SK-N-SH (cell line): ENCODE data around the gene CRABP1. TPM values are rescaled to one million over a fixed set of nuclear protein-coding genes. Genes with fewer than 3 reads are reported as not detected.

Experiments
- CTCF ChIA-PET: fragments of 300-600, 350-600 bp; formaldehyde crosslinking; extraction: SDS; loops from one replicate; lab custom pipeline; 2021; lab: Yijun Ruan, JAX
- POLR2A ChIA-PET: fragments of 350-600 bp; sonication (Branson Sonifier 250); formaldehyde crosslinking; extraction: SDS; loops from one replicate; lab custom pipeline; 2020; ENCODE audit warnings: antibody characterized with exemption, inconsistent platforms; lab: Yijun Ruan, JAX
- DNase-seq: peaks from one replicate; pipeline ENCODE4 v3.0.0; 2012
- H2AFZ ChIP-seq: fragments of 200-600 bp; sonication (generic); 2 replicates; pipeline ENCODE4 v1.8.1; 2016; ENCODE audit warnings: antibody characterized with exemption, mild to moderate bottlenecking, low read depth
- H3F3A ChIP-seq: fragments of 200-600 bp; sonication (generic); replicated peaks from 2 replicates; pipeline ENCODE3; 2016; ENCODE audit warnings: antibody characterized with exemption, mild to moderate bottlenecking; ENCODE audit not compliant: insufficient read depth
- H3K27ac ChIP-seq, 2 experiments: fragments of 200-500 bp in 1 of 2; fragments of 200-600 bp in 1 of 2; sonication (Bioruptor generic) in 1 of 2; sonication (generic), shearing (Covaris generic) in 1 of 2; 2 replicates each; pipeline versions ENCODE4 v1.5.1 to v1.6.1; 2014 to 2016; ENCODE audit warnings: low read depth in 2 of 2, inconsistent platforms in 1 of 2, low read length in 1 of 2, mild to moderate bottlenecking in 1 of 2, mixed read lengths in 1 of 2
- H3K27me3 ChIP-seq: fragments of 200-600 bp; sonication (generic), shearing (Covaris generic); 2 replicates; pipeline ENCODE4 v1.6.1; 2016; ENCODE audit warnings: mixed run types; ENCODE audit not compliant: insufficient read depth
- H3K36me3 ChIP-seq, 2 experiments: fragments of 200-500 bp in 1 of 2; fragments of 200-600 bp in 1 of 2; sonication (Bioruptor generic) in 1 of 2; sonication (generic) in 1 of 2; replicated peaks in 1 of 2; 2 replicates each; pipeline versions ENCODE3 to v1.5.1; 2014 to 2016; ENCODE audit warnings: low read length in 1 of 2, mild to moderate bottlenecking in 1 of 2; ENCODE audit not compliant: insufficient read depth in 2 of 2, control insufficient read depth in 1 of 2
- H3K4me1 ChIP-seq, 2 experiments: fragments of 200-500 bp in 1 of 2; fragments of 200-600 bp in 1 of 2; sonication (Bioruptor generic) in 1 of 2; sonication (generic), shearing (Covaris generic) in 1 of 2; 2 replicates each; pipeline versions ENCODE4 v1.5.1 to v1.6.1; 2014 to 2016; ENCODE audit warnings: low read depth in 1 of 2, low read length in 1 of 2, mixed run types in 1 of 2; ENCODE audit not compliant: insufficient read depth in 2 of 2, control insufficient read depth in 1 of 2
- H3K4me2 ChIP-seq: fragments of 200-600 bp; sonication (generic), shearing (Covaris generic); 2 replicates; pipeline ENCODE4 v1.6.1; 2017; ENCODE audit warnings: mixed run types
- H3K4me3 ChIP-seq, 2 experiments: fragments of 200-500 bp in 1 of 2; fragments of 200-600 bp in 1 of 2; sonication (Bioruptor generic) in 1 of 2; sonication (generic), shearing (Covaris generic) in 1 of 2; 2 replicates each; pipeline versions ENCODE4 v1.5.1 to v1.8.1; 2014 to 2016; ENCODE audit warnings: low read depth in 2 of 2, inconsistent platforms in 1 of 2, low read length in 1 of 2, mild to moderate bottlenecking in 1 of 2, mixed read lengths in 1 of 2, moderate library complexity in 1 of 2
- H3K79me2 ChIP-seq: fragments of 200-600 bp; sonication (generic); 2 replicates; pipeline ENCODE4 v1.8.1; 2017; ENCODE audit warnings: mild to moderate bottlenecking; ENCODE audit not compliant: insufficient read depth
- H3K9ac ChIP-seq: fragments of 200-600 bp; sonication (generic); 2 replicates; pipeline ENCODE4 v1.6.1; 2017; ENCODE audit warnings: mixed run types
- H3K9me2 ChIP-seq: fragments of 200-600 bp; sonication (generic); 2 replicates; pipeline ENCODE4 v1.6.1; 2017; ENCODE audit warnings: mixed run types
- H3K9me3 ChIP-seq: fragments of 200-600 bp; sonication (generic); 2 replicates; pipeline ENCODE4 v1.6.1; 2017; ENCODE audit warnings: mixed run types, mild to moderate bottlenecking, moderate library complexity
- H4K20me1 ChIP-seq: fragments of 200-600 bp; sonication (generic); 2 replicates; pipeline ENCODE4 v1.6.1; 2017; ENCODE audit warnings: mild to moderate bottlenecking, mixed run types; ENCODE audit not compliant: insufficient read depth
- CHD2 ChIP-seq: fragments of 150-350 bp; IDR thresholded peaks from 2 replicates; pipeline ENCODE4 v1.6.1; 2018; ENCODE audit warnings: low read length; ENCODE audit not compliant: partially characterized antibody
- EP300 ChIP-seq, 2 experiments: IDR thresholded peaks; 2 replicates each; pipeline versions ENCODE4 v1.4.0 to v1.6.1; 2012; ENCODE audit warnings: borderline replicate concordance in 1 of 2, low read depth in 1 of 2, low read length in 1 of 2
- EZH2phosphoT487 ChIP-seq: fragments of 200-600 bp; sonication (generic); IDR thresholded peaks from 2 replicates; pipeline ENCODE4 v1.6.1; 2017; ENCODE audit warnings: low read depth, mixed run types, mild to moderate bottlenecking, antibody characterized with exemption, moderate library complexity, borderline replicate concordance
- FOSL2 ChIP-seq: IDR thresholded peaks from 2 replicates; pipeline ENCODE4 v1.4.0; 2012; ENCODE audit warnings: low read depth, mild to moderate bottlenecking, moderate library complexity, borderline replicate concordance
- FOXM1 ChIP-seq: IDR thresholded peaks from 2 replicates; pipeline ENCODE4 v1.4.0; 2012; ENCODE audit warnings: low read depth, mild to moderate bottlenecking
- GABPA ChIP-seq: IDR thresholded peaks from 2 replicates; pipeline ENCODE4 v1.4.0; 2012; ENCODE audit warnings: low read depth, mild to moderate bottlenecking
- JUND ChIP-seq: IDR thresholded peaks from 2 replicates; pipeline ENCODE4 v1.4.0; 2012
- MEF2A ChIP-seq: IDR thresholded peaks from 2 replicates; pipeline ENCODE4 v1.4.0; 2012; ENCODE audit warnings: low read depth, borderline replicate concordance
- NFIC ChIP-seq: IDR thresholded peaks from 2 replicates; pipeline ENCODE4 v1.4.0; 2012; ENCODE audit warnings: borderline replicate concordance
- NRF1 ChIP-seq: IDR thresholded peaks from 2 replicates; pipeline ENCODE4 v1.6.1; 2012; ENCODE audit warnings: low read depth, mild to moderate bottlenecking, low read length
- POLR2AphosphoS5 ChIP-seq: IDR thresholded peaks from 2 replicates; pipeline ENCODE4 v1.6.1; 2012; ENCODE audit warnings: low read depth, low read length
- RXRA ChIP-seq: IDR thresholded peaks from 2 replicates; pipeline ENCODE4 v1.4.0; 2012; ENCODE audit warnings: low read depth, mild to moderate bottlenecking, borderline replicate concordance
- SMC3 ChIP-seq: IDR thresholded peaks from 2 replicates; pipeline ENCODE4 v1.6.1; 2012; ENCODE audit warnings: low read depth, low read length, improper control_type of control experiment
- TCF12 ChIP-seq: IDR thresholded peaks from 2 replicates; pipeline ENCODE4 v1.4.0; 2012
- TEAD4 ChIP-seq: IDR thresholded peaks from 2 replicates; pipeline ENCODE4 v1.4.0; 2012; ENCODE audit warnings: mild to moderate bottlenecking, borderline replicate concordance; ENCODE audit not compliant: insufficient read depth
- WGBS: methylation state at CpG from one replicate; pipeline ENCODE4 v1.1.6; 2017; ENCODE audit warnings: low lambda C conversion rate; 5-methylcytosine and 5-hydroxymethylcytosine counted together
- polyA plus RNA-seq, 3 experiments: library from polyadenylated mRNA; depleted of rRNA; stranded (reverse); fragments of >200 nt; gene quantifications; 2 replicates each; pipeline ENCODE4 v1.2.3, GENCODE V29; 2012
- TF ChIP-seq, protein P1 (sequence below): IDR thresholded peaks from 2 replicates; pipeline ENCODE4 v1.4.0; 2012; ENCODE audit warnings: low read depth
- TF ChIP-seq, protein P2 (sequence below): IDR thresholded peaks from 2 replicates; pipeline ENCODE4; 2012
- TF ChIP-seq, protein P3 (sequence below): IDR thresholded peaks from 2 replicates; pipeline ENCODE4 v1.4.0; 2012; ENCODE audit warnings: low read depth, borderline replicate concordance

The CRABP1 gene
- polyA plus RNA-seq, 1 of the 3 experiments (the other 2 are of a cell fraction) = 1.0 TPM

DNA sequence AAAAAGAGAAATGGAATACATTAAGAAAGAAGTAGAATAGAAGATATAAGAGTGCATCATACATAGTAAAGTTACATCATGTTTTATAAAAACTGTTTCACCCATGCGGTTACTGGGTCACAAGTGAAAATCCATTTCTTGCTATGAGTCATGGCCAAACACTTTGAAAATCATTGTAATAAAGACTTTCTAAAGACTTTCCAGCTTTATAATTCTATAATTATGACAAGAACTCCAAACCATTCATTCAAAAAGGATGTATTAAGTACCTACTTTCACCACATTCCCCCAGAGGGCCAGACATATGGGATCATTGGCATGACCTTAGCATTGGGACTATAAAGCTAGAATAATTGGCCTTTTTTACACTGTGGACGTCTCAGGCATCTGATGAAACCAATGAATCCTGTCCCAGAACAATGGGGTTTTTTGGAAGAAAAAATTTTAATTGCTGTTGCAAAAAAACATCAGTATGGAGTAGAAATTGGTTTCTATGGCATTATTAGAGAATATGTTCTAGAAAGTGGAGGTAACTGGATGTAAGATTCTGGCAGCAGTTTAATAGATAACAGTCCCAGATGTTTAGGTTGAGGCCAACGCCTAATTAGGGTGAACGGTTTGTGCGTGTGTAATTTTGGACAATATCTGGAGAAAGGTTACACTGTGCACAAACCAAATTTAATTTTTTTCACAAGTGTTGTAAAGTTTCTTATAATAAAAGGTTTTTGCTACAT lies 37.4 kb upstream of the CRABP1 start:
- H3K9ac ChIP-seq = peak overlapping the region; percentile 16; the same call in 1 of the 2 replicates
- 45% methylated on average over 5 of the region's 5 CpGs for WGBS
- peaks cover 15 to 33% of the 10 kb centered on the region in 2 experiments for H3K4me1 ChIP-seq
- no peaks in the 10 kb centered on the region for H4K20me1 ChIP-seq
- H3K4me3 ChIP-seq = no peak overlapping the region
- H3K9me2 ChIP-seq = no peaks in the 10 kb centered on the region
- H3K27me3 ChIP-seq = no peaks in the 10 kb centered on the region
- H2AFZ ChIP-seq = no peak overlapping the region; the same call in 1 of the 2 replicates
- POLR2A ChIA-PET = no interaction called here
- H3K9me3 ChIP-seq = no peaks in the 10 kb centered on the region
- CTCF ChIA-PET = interaction anchor here (31.8 kb wide), 1 partner anchor 106 kb away, joined by 772 read pairs; no protein-coding TSS in a partner anchor
- H3K79me2 ChIP-seq = peaks cover 16% of the 10 kb centered on the region
- no peaks in the 10 kb centered on the region for H3K36me3 ChIP-seq
- TF ChIP-seq, protein P1, sequence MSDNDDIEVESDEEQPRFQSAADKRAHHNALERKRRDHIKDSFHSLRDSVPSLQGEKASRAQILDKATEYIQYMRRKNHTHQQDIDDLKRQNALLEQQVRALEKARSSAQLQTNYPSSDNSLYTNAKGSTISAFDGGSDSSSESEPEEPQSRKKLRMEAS = peak; percentile 56; the same call in 1 of the 2 replicates
- TF ChIP-seq MEF2A (peak; percentile 50; the same call in 1 of the 2 replicates), FOXM1 (peak; percentile 90; the same call in 1 of the 2 replicates), SMC3 (no peak), JUND (peak; percentile 83), NRF1 (no peak), CHD2 (no peak), FOSL2 (peak; percentile 82), GABPA (no peak; the same call in 1 of the 2 replicates), RXRA (peak; percentile 83), TCF12 (peak; percentile 90), TEAD4 (peak; percentile 94), NFIC (peak; percentile 53; the same call in 1 of the 2 replicates), EZH2phosphoT487 (no peak), POLR2AphosphoS5 (peak; percentile 67; the same call in 1 of the 2 replicates), EP300 (IDR thresholded peaks at IDR 0.05; ENCODE audit: borderline replicate concordance in 1 of 2, low read depth in 1 of 2, low read length in 1 of 2) (peak in 1 of 2 experiments; percentile 81; a peak in 2 of 4 replicates)
- TF ChIP-seq, protein P2, sequence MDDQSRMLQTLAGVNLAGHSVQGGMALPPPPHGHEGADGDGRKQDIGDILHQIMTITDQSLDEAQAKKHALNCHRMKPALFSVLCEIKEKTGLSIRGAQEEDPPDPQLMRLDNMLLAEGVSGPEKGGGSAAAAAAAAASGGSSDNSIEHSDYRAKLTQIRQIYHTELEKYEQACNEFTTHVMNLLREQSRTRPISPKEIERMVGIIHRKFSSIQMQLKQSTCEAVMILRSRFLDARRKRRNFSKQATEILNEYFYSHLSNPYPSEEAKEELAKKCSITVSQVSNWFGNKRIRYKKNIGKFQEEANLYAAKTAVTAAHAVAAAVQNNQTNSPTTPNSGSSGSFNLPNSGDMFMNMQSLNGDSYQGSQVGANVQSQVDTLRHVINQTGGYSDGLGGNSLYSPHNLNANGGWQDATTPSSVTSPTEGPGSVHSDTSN = peak; percentile 86; the same call in 1 of the 2 replicates
- TF ChIP-seq, protein P3, sequence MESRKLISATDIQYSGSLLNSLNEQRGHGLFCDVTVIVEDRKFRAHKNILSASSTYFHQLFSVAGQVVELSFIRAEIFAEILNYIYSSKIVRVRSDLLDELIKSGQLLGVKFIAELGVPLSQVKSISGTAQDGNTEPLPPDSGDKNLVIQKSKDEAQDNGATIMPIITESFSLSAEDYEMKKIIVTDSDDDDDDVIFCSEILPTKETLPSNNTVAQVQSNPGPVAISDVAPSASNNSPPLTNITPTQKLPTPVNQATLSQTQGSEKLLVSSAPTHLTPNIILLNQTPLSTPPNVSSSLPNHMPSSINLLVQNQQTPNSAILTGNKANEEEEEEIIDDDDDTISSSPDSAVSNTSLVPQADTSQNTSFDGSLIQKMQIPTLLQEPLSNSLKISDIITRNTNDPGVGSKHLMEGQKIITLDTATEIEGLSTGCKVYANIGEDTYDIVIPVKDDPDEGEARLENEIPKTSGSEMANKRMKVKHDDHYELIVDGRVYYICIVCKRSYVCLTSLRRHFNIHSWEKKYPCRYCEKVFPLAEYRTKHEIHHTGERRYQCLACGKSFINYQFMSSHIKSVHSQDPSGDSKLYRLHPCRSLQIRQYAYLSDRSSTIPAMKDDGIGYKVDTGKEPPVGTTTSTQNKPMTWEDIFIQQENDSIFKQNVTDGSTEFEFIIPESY = 0 out of 2 replicates have a peak, but pooled peaks have one; percentile 49
- H3K27ac ChIP-seq = peak overlapping the region in 1 of 2 experiments; percentile 87; a peak in 2 of 4 replicates
- H3F3A ChIP-seq = peaks cover 40% of the 10 kb centered on the region
- no peak for DNase-seq
- H3K4me2 ChIP-seq = no peak overlapping the region
